LHCN-M2 (cell line): Measurements from ENCODE around the gene METTL23. TPM values are rescaled to one million over a fixed set of nuclear protein-coding genes. Genes with fewer than 3 reads are reported as not detected.
A peak's percentile ranks its signal among the peaks of the same experiment; 100 is the strongest.
"Not testable (repeated sequence)": the region's sequence is repeated elsewhere in the genome, so short reads cannot be mapped to it uniquely, and the experiment has no call there.

Source experiments
- DNase-seq: peaks from one replicate; pipeline ENCODE4 v3.0.0-alpha.2; 2012; ENCODE audit warnings: low read depth
- total RNA-seq: library from RNA; depleted of rRNA; stranded (reverse); fragments of >200 nt; gene quantifications from 2 replicates; pipeline ENCODE4 v1.2.3, GENCODE V29; 2014

Gene METTL23
- total RNA-seq, 1 experiment from 2014 or later, result 41.2 TPM

DNA sequence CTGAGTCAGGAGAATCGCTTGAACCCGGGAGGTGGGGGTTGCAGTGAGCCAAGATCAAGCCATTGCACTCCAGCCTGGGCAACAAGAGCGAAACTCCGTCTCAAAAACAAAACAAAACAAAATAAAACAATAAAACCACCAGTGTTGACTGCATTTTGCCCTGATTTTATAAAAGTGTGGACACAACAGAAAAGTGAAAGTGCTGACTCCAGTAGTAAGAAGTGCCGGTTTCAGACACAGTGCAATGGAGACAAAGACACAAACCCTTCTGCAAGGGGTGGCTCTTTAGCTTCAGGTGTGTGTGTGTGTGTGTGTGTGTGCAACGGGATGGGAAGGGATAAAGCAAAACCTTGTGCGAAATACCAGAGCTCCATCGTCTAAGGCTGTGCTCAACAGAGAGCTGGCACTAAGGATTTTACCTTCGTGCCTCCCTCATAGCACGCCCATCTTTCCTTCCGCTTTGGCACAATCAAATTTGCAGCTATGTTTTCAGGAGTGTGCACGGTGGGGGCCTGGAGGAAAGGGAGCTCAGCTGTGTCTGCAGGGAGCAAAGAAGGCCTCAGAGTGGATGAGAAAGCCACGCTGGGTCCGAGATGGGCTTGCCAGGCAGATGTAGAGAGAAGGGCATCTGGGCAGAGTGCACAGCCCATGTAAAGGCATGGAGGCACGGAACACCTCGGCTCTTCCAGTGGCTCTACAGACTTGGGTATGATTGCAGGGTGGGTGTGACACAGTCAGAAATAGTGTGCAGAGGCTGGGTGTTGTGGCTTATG lies 31.4 kb upstream of the METTL23 start:
- no peak for DNase-seq

- DNase-seq, result peak; percentile 99
Measured at GRCh38 chr17:76696763-76697701, 29.6 kb upstream of the METTL23 start.

- peak; percentile 59 for DNase-seq
Measured at GRCh38 chr17:76697702-76698465, 28.8 kb upstream of the METTL23 start.

- DNase-seq, result not testable (repeated sequence)
Measured at GRCh38 chr17:76698466-76698977, 28.1 kb upstream of the METTL23 start.

DNA sequence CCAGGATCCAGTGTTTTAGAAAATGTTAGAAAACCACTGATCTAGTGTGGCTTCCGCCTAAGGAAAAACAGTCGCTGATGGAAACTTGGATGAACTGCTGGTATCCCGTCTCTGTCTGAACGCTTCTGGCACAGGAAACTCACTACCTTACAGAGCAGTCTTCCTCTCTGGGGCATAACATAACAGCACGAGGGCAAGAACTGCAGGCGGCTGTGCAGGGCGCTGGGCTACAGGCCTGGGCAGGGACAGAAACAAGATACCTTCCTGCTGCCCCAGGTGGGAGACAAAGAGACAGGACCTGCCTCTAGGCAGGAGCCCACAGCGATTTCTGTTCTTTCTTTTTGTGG lies 26.4 kb upstream of the METTL23 start:
- no peak for DNase-seq

GRCh38 chr17:76700617-76701470 lies 25.8 kb upstream of the METTL23 start:
- DNase-seq, result peak; percentile 90

DNA sequence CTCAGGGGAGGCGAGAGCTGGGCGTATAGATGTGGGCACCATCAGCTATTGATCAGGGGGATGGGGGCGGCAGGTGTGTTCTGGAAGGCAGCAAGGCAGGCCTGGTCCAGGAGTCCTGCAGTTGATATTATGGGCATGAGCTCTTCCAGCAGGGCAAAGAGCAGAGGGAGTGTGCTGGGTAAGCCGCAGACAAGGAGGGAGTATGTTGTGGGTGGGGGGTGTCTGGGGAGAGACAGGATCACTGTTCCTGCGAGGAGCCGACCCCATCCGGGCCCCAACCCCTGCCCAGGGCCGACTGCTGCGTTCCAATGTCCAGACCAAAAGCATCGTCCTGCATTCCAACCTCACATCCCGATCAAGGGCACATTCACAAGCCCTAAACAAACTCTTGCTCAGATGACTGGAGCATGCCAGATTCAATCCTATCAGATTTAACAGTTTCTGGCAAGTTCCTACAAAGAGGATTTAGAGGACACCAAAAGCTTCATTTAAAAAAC lies 25.1 kb upstream of the METTL23 start:
- no peak for DNase-seq

GRCh38 chr17:76702076-76702475 lies 24.6 kb upstream of the METTL23 start:
- DNase-seq, result no peak

DNA sequence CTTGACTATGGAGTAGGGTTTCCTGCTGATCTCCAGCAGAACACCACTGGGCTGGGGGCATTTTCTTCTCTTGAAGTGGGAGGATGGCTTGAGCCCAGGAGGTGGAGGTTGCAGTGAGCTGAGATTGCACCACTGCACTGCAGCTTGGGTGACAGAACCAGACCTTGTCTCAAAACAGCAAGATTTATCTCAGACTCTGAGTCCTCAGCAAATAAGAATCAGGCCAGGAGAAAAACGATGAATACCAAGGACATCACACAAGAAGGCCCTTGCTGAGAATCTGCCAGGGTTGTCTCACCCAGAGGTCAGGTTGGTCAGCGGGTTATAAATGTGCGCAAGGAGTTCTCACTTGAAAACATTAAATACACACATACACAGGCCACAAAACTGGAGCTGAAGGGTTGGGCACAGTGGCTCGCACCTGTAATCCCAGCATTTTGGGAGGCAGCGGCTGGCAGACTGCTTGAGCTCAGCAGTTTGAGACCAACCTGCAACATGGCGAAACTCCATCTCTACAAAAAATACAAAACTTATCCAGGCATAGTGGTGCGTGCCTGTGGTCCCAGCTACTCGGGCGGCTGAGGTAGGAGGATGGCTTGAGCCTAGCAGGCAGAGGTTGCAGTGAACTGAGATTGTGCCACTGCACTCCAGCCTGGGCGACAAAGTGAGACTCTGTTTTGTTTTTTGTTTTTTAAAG lies 23.6 kb upstream of the METTL23 start:
- no peak for DNase-seq

- no peak for DNase-seq
Measured at GRCh38 chr17:76704805-76705204, 21.8 kb upstream of the METTL23 start.

GRCh38 chr17:76706817-76707216 lies 19.8 kb upstream of the METTL23 start:
- DNase-seq, result no peak

- DNase-seq, result peak; percentile 70
Measured at GRCh38 chr17:76707985-76708807, 18.4 kb upstream of the METTL23 start.

- DNase-seq, result peak; percentile 98
Measured at GRCh38 chr17:76709077-76709950, 17.3 kb upstream of the METTL23 start.

- not testable (repeated sequence) for DNase-seq
Measured at GRCh38 chr17:76709951-76710862, 16.4 kb upstream of the METTL23 start.

GRCh38 chr17:76710863-76711611 lies 15.6 kb upstream of the METTL23 start, which contains the start of gene MXRA7:
TSS of gene MXRA7 (minus strand) at chr17:76710965. CDS start at chr17:76710946, 19 bp downstream.
- peak; percentile 77 for DNase-seq

GRCh38 chr17:76712321-76712720 lies 14.3 kb upstream of the METTL23 start:
- DNase-seq, result not testable (repeated sequence)
